PC-3 (cell line): ENCODE results near the gene UNC13D.
"Not testable (repeated sequence)": the region's sequence is repeated elsewhere in the genome, so short reads cannot be mapped to it uniquely, and the experiment has no call there.

Source experiments
- EZH2 ChIP-seq: fragments of 300-600 bp; sonication (generic); IDR thresholded peaks from one replicate; pipeline ENCODE4 v1.6.1; 2017; ENCODE audit warnings: antibody characterized with exemption, mild to moderate bottlenecking, low read length; ENCODE audit not compliant: unreplicated experiment
- EZH2phosphoT487 ChIP-seq: fragments of 300-600 bp; sonication (generic); IDR thresholded peaks from 2 replicates; pipeline ENCODE4 v1.6.1; 2018; ENCODE audit warnings: mild to moderate bottlenecking, antibody characterized with exemption, low read length, borderline replicate concordance
- TF ChIP-seq, protein P1 (sequence below): fragments of 300-600 bp; sonication (generic); conservative IDR thresholded peaks from 2 replicates; pipeline ENCODE4 v1.5.1; 2017; ENCODE audit warnings: antibody characterized with exemption, low read depth, mild to moderate bottlenecking, low read length

DNA sequence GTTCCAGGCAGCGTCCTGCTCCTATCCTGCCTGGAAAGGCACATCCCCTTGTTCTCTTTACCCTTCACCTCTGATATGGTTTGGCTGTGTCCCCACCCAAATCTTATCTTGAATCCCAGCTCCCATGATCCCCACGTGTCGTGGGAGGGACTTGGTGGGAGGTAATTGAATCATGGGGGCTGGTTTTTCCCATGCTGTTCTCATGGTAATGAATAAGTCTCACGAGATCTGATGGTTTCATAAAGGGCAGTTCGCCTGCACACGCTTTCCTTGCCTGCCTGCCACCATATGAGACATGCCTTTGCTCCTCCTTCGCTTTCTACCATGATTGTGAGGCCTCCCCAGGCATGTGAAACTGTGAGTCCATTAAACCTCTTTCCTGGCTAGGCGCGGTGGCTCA, 41.7 kb upstream of the UNC13D start:
- TF ChIP-seq, protein P1, sequence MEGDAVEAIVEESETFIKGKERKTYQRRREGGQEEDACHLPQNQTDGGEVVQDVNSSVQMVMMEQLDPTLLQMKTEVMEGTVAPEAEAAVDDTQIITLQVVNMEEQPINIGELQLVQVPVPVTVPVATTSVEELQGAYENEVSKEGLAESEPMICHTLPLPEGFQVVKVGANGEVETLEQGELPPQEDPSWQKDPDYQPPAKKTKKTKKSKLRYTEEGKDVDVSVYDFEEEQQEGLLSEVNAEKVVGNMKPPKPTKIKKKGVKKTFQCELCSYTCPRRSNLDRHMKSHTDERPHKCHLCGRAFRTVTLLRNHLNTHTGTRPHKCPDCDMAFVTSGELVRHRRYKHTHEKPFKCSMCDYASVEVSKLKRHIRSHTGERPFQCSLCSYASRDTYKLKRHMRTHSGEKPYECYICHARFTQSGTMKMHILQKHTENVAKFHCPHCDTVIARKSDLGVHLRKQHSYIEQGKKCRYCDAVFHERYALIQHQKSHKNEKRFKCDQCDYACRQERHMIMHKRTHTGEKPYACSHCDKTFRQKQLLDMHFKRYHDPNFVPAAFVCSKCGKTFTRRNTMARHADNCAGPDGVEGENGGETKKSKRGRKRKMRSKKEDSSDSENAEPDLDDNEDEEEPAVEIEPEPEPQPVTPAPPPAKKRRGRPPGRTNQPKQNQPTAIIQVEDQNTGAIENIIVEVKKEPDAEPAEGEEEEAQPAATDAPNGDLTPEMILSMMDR, result not testable (repeated sequence)
- TF ChIP-seq EZH2phosphoT487, EZH2: not testable (repeated sequence)
